Measurements from ENCODE around the gene SLC37A4.

Gene SLC37A4

DNA sequence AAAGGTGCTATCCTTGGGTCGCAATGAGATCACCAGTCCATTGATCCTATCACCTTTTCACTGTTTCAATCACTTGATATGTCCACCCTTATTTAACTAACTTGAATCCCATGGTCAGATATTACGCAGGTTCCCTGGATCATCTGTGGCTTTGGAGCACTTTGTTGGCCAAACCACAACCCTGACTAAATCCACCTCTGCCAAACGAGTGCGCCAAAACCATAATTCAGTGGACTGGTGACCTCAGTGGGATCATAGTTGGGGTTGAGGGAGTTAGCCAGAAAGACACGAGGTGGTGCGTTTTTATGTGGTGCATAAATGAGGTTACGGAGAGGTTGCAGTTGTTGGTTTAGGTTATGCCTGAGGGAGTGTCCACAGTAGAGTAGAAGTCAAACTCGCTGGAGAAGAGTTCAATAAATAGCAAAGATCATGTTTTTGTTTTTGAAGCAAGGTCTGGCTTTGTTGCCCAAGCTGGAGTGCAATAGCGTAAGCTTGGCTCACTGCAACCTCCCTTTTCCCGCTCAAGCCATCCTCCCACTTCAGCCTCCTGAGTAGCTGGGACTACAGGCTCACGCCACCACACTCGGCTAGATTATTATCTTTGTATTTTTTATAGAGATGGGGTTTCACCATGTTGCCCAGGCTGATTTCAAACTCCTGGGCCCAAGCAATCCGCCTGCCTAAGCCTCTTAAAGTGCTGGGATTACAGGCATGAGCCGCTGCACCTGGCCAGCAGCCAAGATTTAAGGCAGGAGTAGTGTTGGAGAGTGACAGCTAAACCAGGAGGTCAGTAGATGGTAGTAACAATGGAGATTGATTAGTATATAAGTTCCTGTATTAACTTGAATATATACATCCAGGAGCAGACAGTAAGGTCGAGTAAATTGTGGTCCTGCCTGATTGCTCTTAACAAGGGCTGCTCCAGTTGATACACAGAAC, 54.6 kb downstream of the SLC37A4 start:
- DNase-seq (ENCODE audit: low read depth): peak; percentile 74
- H3K4me3 ChIP-seq (ENCODE audit: low read length): no peak overlapping the region
- TF ChIP-seq, protein P1, sequence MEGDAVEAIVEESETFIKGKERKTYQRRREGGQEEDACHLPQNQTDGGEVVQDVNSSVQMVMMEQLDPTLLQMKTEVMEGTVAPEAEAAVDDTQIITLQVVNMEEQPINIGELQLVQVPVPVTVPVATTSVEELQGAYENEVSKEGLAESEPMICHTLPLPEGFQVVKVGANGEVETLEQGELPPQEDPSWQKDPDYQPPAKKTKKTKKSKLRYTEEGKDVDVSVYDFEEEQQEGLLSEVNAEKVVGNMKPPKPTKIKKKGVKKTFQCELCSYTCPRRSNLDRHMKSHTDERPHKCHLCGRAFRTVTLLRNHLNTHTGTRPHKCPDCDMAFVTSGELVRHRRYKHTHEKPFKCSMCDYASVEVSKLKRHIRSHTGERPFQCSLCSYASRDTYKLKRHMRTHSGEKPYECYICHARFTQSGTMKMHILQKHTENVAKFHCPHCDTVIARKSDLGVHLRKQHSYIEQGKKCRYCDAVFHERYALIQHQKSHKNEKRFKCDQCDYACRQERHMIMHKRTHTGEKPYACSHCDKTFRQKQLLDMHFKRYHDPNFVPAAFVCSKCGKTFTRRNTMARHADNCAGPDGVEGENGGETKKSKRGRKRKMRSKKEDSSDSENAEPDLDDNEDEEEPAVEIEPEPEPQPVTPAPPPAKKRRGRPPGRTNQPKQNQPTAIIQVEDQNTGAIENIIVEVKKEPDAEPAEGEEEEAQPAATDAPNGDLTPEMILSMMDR (conservative IDR thresholded peaks at IDR 0.05; ENCODE audit: low read depth, low read length): no peak
